Upper lobe of left lung (tissue), 4 donors: Measurements from ENCODE around the gene STARD3NL.

Experiments
- EP300 ChIP-seq, 4 donors: sonication (generic); formaldehyde crosslinking; IDR thresholded peaks; one replicate each; pipeline ENCODE4 v1.5.1; 2017; ENCODE audit warnings: antibody characterized with exemption in 4 of 4, control low read depth in 2 of 4
- POLR2A ChIP-seq, 4 donors: fragments of 450-650 bp; IDR thresholded peaks; one replicate each; pipeline ENCODE4 v1.5.1; 2016 to 2017; ENCODE audit warnings: antibody characterized with exemption in 4 of 4, mild to moderate bottlenecking in 2 of 4
- POLR2AphosphoS5 ChIP-seq, 2 donors: sonication (generic); formaldehyde crosslinking; IDR thresholded peaks; one replicate each; pipeline ENCODE4 v1.5.1; 2017; ENCODE audit warnings: antibody characterized with exemption in 2 of 2
- TF ChIP-seq, protein P1 (sequence below), 6 experiments: fragments of 450-650 bp in 4 of 6; fragments of 200-600 bp in 2 of 6; sonication (generic) in 2 of 6; IDR thresholded peaks; one replicate each; pipeline ENCODE4 v1.5.1; 2016 to 2019; ENCODE audit warnings: antibody characterized with exemption in 6 of 6

DNA sequence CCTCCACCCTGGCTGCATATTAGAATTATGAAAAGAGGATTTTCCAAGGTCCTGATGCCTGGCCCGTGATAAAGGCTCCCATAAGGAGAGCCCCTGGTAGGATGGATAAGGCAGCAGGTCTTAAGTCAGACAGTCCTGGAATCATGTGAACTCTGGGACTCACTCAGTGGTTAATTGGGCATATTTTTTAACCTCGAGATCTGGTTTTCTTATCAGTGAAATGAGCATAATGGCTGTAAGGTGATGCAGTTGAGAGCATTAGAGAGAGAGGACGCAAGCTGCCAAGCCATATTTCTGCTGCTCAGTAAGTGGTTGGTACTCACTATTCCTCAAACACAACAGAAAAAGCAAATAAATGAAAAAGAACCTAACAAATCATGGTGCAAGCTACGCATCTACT is 57.6 kb downstream of the STARD3NL start:
- TF ChIP-seq, protein P1, sequence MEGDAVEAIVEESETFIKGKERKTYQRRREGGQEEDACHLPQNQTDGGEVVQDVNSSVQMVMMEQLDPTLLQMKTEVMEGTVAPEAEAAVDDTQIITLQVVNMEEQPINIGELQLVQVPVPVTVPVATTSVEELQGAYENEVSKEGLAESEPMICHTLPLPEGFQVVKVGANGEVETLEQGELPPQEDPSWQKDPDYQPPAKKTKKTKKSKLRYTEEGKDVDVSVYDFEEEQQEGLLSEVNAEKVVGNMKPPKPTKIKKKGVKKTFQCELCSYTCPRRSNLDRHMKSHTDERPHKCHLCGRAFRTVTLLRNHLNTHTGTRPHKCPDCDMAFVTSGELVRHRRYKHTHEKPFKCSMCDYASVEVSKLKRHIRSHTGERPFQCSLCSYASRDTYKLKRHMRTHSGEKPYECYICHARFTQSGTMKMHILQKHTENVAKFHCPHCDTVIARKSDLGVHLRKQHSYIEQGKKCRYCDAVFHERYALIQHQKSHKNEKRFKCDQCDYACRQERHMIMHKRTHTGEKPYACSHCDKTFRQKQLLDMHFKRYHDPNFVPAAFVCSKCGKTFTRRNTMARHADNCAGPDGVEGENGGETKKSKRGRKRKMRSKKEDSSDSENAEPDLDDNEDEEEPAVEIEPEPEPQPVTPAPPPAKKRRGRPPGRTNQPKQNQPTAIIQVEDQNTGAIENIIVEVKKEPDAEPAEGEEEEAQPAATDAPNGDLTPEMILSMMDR (IDR thresholded peaks at IDR 0.05): no peak
- TF ChIP-seq EP300 (IDR thresholded peaks at IDR 0.05) (no peak), POLR2A (IDR thresholded peaks at IDR 0.05) (no peak), POLR2AphosphoS5 (IDR thresholded peaks at IDR 0.05) (no peak)
